ENCODE results near the gene BMPR2. TPM values are rescaled to one million over a fixed set of nuclear protein-coding genes. Genes with fewer than 3 reads are reported as not detected.
"Not testable (repeated sequence)": the region's sequence is repeated elsewhere in the genome, so short reads cannot be mapped to it uniquely, and the experiment has no call there.

Gene BMPR2
- total RNA-seq, 1 donor from 2014 or later: 16.5 TPM

- no peak for DNase-seq
These were observed 53.2 kb downstream of the BMPR2 start for GRCh38 chr2:202429164-202429980.

GRCh38 chr2:202432776-202433175 is 56.6 kb downstream of the BMPR2 start:
- intact Hi-C loops (cut with micrococcal nuclease): no loop called here
- TF ChIP-seq CTCF (IDR thresholded peaks at IDR 0.05): no peak
- H3K9me3 Mint-ChIP-seq: peaks cover 7% of the 10 kb centered on the region
- DNase-seq (no peak), ATAC-seq (ENCODE audit: low read depth) (no peak)
- ChIA-PET CTCF (no interaction called here), POLR2A (no interaction called here)
- H3K27ac Mint-ChIP-seq: no peak overlapping the region
- no peaks in the 10 kb centered on the region for H3K4me1 Mint-ChIP-seq
- H3K4me3 Mint-ChIP-seq: no peak overlapping the region
- peaks cover 10% of the 10 kb centered on the region for H3K36me3 Mint-ChIP-seq (ENCODE audit: low read depth)
- peaks cover 2% of the 10 kb centered on the region for H3K27me3 Mint-ChIP-seq

More at GRCh38 chr2:202429164-202429980, 53.2 kb downstream of the BMPR2 start:
- no peak overlapping the region for H3K4me3 Mint-ChIP-seq
- H3K27ac Mint-ChIP-seq: no peak overlapping the region
- CTCF ChIA-PET: no interaction called here
- no peak for ATAC-seq (ENCODE audit: low read depth)
- H3K36me3 Mint-ChIP-seq (ENCODE audit: low read depth): peaks cover 15% of the 10 kb centered on the region
- POLR2A ChIA-PET: no interaction called here
- peaks cover 7% of the 10 kb centered on the region for H3K4me1 Mint-ChIP-seq
- intact Hi-C loops (cut with micrococcal nuclease): no loop called here
- H3K27me3 Mint-ChIP-seq: peaks cover 4% of the 10 kb centered on the region
- TF ChIP-seq CTCF (IDR thresholded peaks at IDR 0.05): no peak
- H3K9me3 Mint-ChIP-seq: peaks cover 7% of the 10 kb centered on the region

DNA sequence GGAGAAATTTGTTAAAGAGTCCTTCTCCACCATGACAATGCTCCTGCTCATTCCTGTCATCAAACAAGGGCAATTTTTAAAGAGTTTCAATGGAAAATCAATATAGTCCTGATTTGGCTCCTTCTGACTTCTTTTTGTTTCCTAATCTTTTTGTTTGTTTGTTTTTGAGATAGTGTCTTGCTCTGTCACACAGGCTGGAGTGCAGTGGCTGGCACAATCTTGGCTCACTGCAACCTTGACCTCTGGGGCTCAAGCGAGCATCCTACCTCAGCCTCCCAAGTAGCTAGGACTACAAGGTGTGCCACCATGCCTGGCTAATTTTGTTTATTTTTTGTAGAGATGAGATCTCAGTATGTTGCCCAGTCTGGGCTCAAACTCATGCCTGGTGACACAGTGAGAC is 58.3 kb downstream of the BMPR2 start:
- H3K4me1 Mint-ChIP-seq: no peaks in the 10 kb centered on the region
- peaks cover 3% of the 10 kb centered on the region for H3K36me3 Mint-ChIP-seq (ENCODE audit: low read depth)
- intact Hi-C loops (cut with micrococcal nuclease): no loop called here
- POLR2A ChIA-PET: no interaction called here
- no peak overlapping the region for H3K4me3 Mint-ChIP-seq
- ATAC-seq (ENCODE audit: low read depth): no peak
- DNase-seq: no peak
- H3K27me3 Mint-ChIP-seq: peaks cover 2% of the 10 kb centered on the region
- no peak overlapping the region for H3K27ac Mint-ChIP-seq
- no peak for TF ChIP-seq CTCF (IDR thresholded peaks at IDR 0.05)
- CTCF ChIA-PET: no interaction called here
- peaks cover 1% of the 10 kb centered on the region for H3K9me3 Mint-ChIP-seq

GRCh38 chr2:202436626-202437025 is 60.5 kb downstream of the BMPR2 start:
- H3K4me3 Mint-ChIP-seq: no peak overlapping the region
- H3K27me3 Mint-ChIP-seq: no peaks in the 10 kb centered on the region
- no peaks in the 10 kb centered on the region for H3K4me1 Mint-ChIP-seq
- no peak for ATAC-seq (ENCODE audit: low read depth)
- POLR2A ChIA-PET: no interaction called here
- no peak overlapping the region for H3K27ac Mint-ChIP-seq
- TF ChIP-seq CTCF (IDR thresholded peaks at IDR 0.05): no peak
- CTCF ChIA-PET: no interaction called here
- intact Hi-C loops (cut with micrococcal nuclease): no loop called here
- H3K9me3 Mint-ChIP-seq: no peaks in the 10 kb centered on the region
- H3K36me3 Mint-ChIP-seq (ENCODE audit: low read depth): peaks cover 2% of the 10 kb centered on the region
- no peak for DNase-seq

- H3K27me3 Mint-ChIP-seq; H3K27ac Mint-ChIP-seq; H3K9me3 Mint-ChIP-seq; CTCF ChIA-PET; DNase-seq; ATAC-seq (ENCODE audit: low read depth); intact Hi-C loops (cut with micrococcal nuclease); POLR2A ChIA-PET; H3K36me3 Mint-ChIP-seq (ENCODE audit: low read depth); H3K4me1 Mint-ChIP-seq; H3K4me3 Mint-ChIP-seq: not testable (repeated sequence)
These were observed 64.0 kb downstream of the BMPR2 start for GRCh38 chr2:202440117-202440516.
